ENCODE results near the gene METTL21A. TPM values are rescaled to one million over a fixed set of nuclear protein-coding genes. Genes with fewer than 3 reads are reported as not detected.

The METTL21A gene
- total and polyA plus RNA-seq, 2 donors, result 29.8 to 31.8 TPM

- Histone ChIP-seq H3K27me3 (ENCODE audit: control insufficient read depth in 2 of 2, insufficient read depth in 1 of 2, low read length in 1 of 2) (no peaks in the 10 kb centered on the region), H3K36me3 (ENCODE audit: control insufficient read depth in 2 of 2, insufficient read depth in 2 of 2, low read length in 1 of 2) (peaks cover 28 to 62% of the 10 kb centered on the region in 2 donors), H3K4me1 (ENCODE audit: control insufficient read depth in 2 of 2, insufficient read depth in 2 of 2, low read length in 2 of 2) (peaks cover 0 to 6% of the 10 kb centered on the region in 2 donors), H3K27ac (ENCODE audit: low read depth in 1 of 2, low read length in 1 of 2) (no peak overlapping the region), H3K9me3 (ENCODE audit: control insufficient read depth in 2 of 2, insufficient read depth in 1 of 2, low read length in 1 of 2) (no peaks in the 10 kb centered on the region), H3K4me3 (ENCODE audit: low read length in 2 of 2) (no peak overlapping the region)
- WGBS, result 97% methylated on average over 4 of the region's 4 CpGs
- DNase-seq (ENCODE audit: low read depth in 6 of 9, low spot score in 9 of 9), result no peak
These were observed 9.0 kb downstream of the METTL21A start for GRCh38 chr2:207616185-207616584.

- Histone ChIP-seq H3K27me3 (ENCODE audit: control insufficient read depth in 2 of 2, insufficient read depth in 1 of 2, low read length in 1 of 2) (no peaks in the 10 kb centered on the region), H3K4me3 (ENCODE audit: low read length in 2 of 2) (no peak overlapping the region), H3K4me1 (ENCODE audit: control insufficient read depth in 2 of 2, insufficient read depth in 2 of 2, low read length in 2 of 2) (no peaks in the 10 kb centered on the region), H3K9me3 (ENCODE audit: control insufficient read depth in 2 of 2, insufficient read depth in 1 of 2, low read length in 1 of 2) (no peaks in the 10 kb centered on the region), H3K36me3 (ENCODE audit: control insufficient read depth in 2 of 2, insufficient read depth in 2 of 2, low read length in 1 of 2) (peaks cover 24 to 53% of the 10 kb centered on the region in 2 donors), H3K27ac (ENCODE audit: low read depth in 1 of 2, low read length in 1 of 2) (no peak overlapping the region)
- WGBS, result 98% methylated on average over 2 of the region's 2 CpGs
- no peak for DNase-seq (ENCODE audit: low read depth in 6 of 9, low spot score in 9 of 9)
These were observed 10.4 kb downstream of the METTL21A start for GRCh38 chr2:207614824-207615223.

GRCh38 chr2:207612714-207613113 is 12.5 kb downstream of the METTL21A start:
- H3K27ac ChIP-seq (ENCODE audit: low read depth in 1 of 2, low read length in 1 of 2), result no peak overlapping the region

GRCh38 chr2:207606829-207607228 is 18.4 kb downstream of the METTL21A start:
- no peak for DNase-seq (ENCODE audit: low read depth in 6 of 9, low spot score in 9 of 9)
- no peak overlapping the region for H3K27ac ChIP-seq (ENCODE audit: low read depth in 1 of 2, low read length in 1 of 2)
- no peaks in the 10 kb centered on the region for H3K27me3 ChIP-seq (ENCODE audit: control insufficient read depth in 2 of 2, insufficient read depth in 1 of 2, low read length in 1 of 2)
- no peak overlapping the region for H3K4me3 ChIP-seq (ENCODE audit: low read length in 2 of 2)
- H3K36me3 ChIP-seq (ENCODE audit: control insufficient read depth in 2 of 2, insufficient read depth in 2 of 2, low read length in 1 of 2), result peaks cover 3 to 18% of the 10 kb centered on the region in 2 donors
- H3K9me3 ChIP-seq (ENCODE audit: control insufficient read depth in 2 of 2, insufficient read depth in 1 of 2, low read length in 1 of 2), result no peaks in the 10 kb centered on the region
- no peaks in the 10 kb centered on the region for H3K4me1 ChIP-seq (ENCODE audit: control insufficient read depth in 2 of 2, insufficient read depth in 2 of 2, low read length in 2 of 2)
- WGBS, result 98% methylated on average over 5 of the region's 5 CpGs

More at GRCh38 chr2:207612714-207613113, 12.5 kb downstream of the METTL21A start:
- peaks cover 20 to 47% of the 10 kb centered on the region in 2 donors for H3K36me3 ChIP-seq (ENCODE audit: control insufficient read depth in 2 of 2, insufficient read depth in 2 of 2, low read length in 1 of 2)
- no peak for DNase-seq (ENCODE audit: low read depth in 6 of 9, low spot score in 9 of 9)
- 98% methylated on average over 4 of the region's 4 CpGs for whole genome bisulfite sequencing
- no peaks in the 10 kb centered on the region for H3K9me3 ChIP-seq (ENCODE audit: control insufficient read depth in 2 of 2, insufficient read depth in 1 of 2, low read length in 1 of 2)
- H3K27me3 ChIP-seq (ENCODE audit: control insufficient read depth in 2 of 2, insufficient read depth in 1 of 2, low read length in 1 of 2), result no peaks in the 10 kb centered on the region
- no peak overlapping the region for H3K4me3 ChIP-seq (ENCODE audit: low read length in 2 of 2)
- H3K4me1 ChIP-seq (ENCODE audit: control insufficient read depth in 2 of 2, insufficient read depth in 2 of 2, low read length in 2 of 2), result no peaks in the 10 kb centered on the region

- Histone ChIP-seq H3K9me3 (ENCODE audit: control insufficient read depth in 2 of 2, insufficient read depth in 1 of 2, low read length in 1 of 2) (no peaks in the 10 kb centered on the region), H3K4me1 (ENCODE audit: control insufficient read depth in 2 of 2, insufficient read depth in 2 of 2, low read length in 2 of 2) (no peaks in the 10 kb centered on the region), H3K36me3 (ENCODE audit: control insufficient read depth in 2 of 2, insufficient read depth in 2 of 2, low read length in 1 of 2) (peaks cover 3 to 21% of the 10 kb centered on the region in 2 donors), H3K27me3 (ENCODE audit: control insufficient read depth in 2 of 2, insufficient read depth in 1 of 2, low read length in 1 of 2) (no peaks in the 10 kb centered on the region), H3K4me3 (ENCODE audit: low read length in 2 of 2) (no peak overlapping the region), H3K27ac (ENCODE audit: low read depth in 1 of 2, low read length in 1 of 2) (no peak overlapping the region)
- WGBS, result 99% methylated on average over 7 of the region's 7 CpGs
- DNase-seq (ENCODE audit: low read depth in 6 of 9, low spot score in 9 of 9), result no peak
These were observed 18.8 kb downstream of the METTL21A start for GRCh38 chr2:207606399-207606798.

- H3K9me3 ChIP-seq (ENCODE audit: control insufficient read depth in 2 of 2, insufficient read depth in 1 of 2, low read length in 1 of 2), result no peaks in the 10 kb centered on the region
- H3K27ac ChIP-seq (ENCODE audit: low read depth in 1 of 2, low read length in 1 of 2), result no peak overlapping the region
- DNase-seq (ENCODE audit: low read depth in 6 of 9, low spot score in 9 of 9), result no peak
- WGBS, result 97% methylated on average over 2 of the region's 2 CpGs
- no peaks in the 10 kb centered on the region for H3K4me1 ChIP-seq (ENCODE audit: control insufficient read depth in 2 of 2, insufficient read depth in 2 of 2, low read length in 2 of 2)
- no peak overlapping the region for H3K4me3 ChIP-seq (ENCODE audit: low read length in 2 of 2)
- no peaks in the 10 kb centered on the region for H3K27me3 ChIP-seq (ENCODE audit: control insufficient read depth in 2 of 2, insufficient read depth in 1 of 2, low read length in 1 of 2)
- peaks cover 0 to 31% of the 10 kb centered on the region in 2 donors for H3K36me3 ChIP-seq (ENCODE audit: control insufficient read depth in 2 of 2, insufficient read depth in 2 of 2, low read length in 1 of 2)
These were observed 21.7 kb downstream of the METTL21A start for GRCh38 chr2:207603486-207603885.

GRCh38 chr2:207601774-207602173 is 23.4 kb downstream of the METTL21A start:
- no peak overlapping the region for H3K27ac ChIP-seq (ENCODE audit: low read depth in 1 of 2, low read length in 1 of 2)
- H3K4me3 ChIP-seq (ENCODE audit: low read length in 2 of 2), result no peak overlapping the region
- H3K9me3 ChIP-seq (ENCODE audit: control insufficient read depth in 2 of 2, insufficient read depth in 1 of 2, low read length in 1 of 2), result no peaks in the 10 kb centered on the region
- no peak for DNase-seq (ENCODE audit: low read depth in 6 of 9, low spot score in 9 of 9)
- 100% methylated on average over 1 of the region's 1 CpG for WGBS
- H3K27me3 ChIP-seq (ENCODE audit: control insufficient read depth in 2 of 2, insufficient read depth in 1 of 2, low read length in 1 of 2), result no peaks in the 10 kb centered on the region
- peaks cover 5 to 36% of the 10 kb centered on the region in 2 donors for H3K36me3 ChIP-seq (ENCODE audit: control insufficient read depth in 2 of 2, insufficient read depth in 2 of 2, low read length in 1 of 2)
- H3K4me1 ChIP-seq (ENCODE audit: control insufficient read depth in 2 of 2, insufficient read depth in 2 of 2, low read length in 2 of 2), result no peaks in the 10 kb centered on the region

- Histone ChIP-seq H3K27me3 (ENCODE audit: control insufficient read depth in 2 of 2, insufficient read depth in 1 of 2, low read length in 1 of 2) (no peaks in the 10 kb centered on the region), H3K4me1 (ENCODE audit: control insufficient read depth in 2 of 2, insufficient read depth in 2 of 2, low read length in 2 of 2) (no peaks in the 10 kb centered on the region), H3K36me3 (ENCODE audit: control insufficient read depth in 2 of 2, insufficient read depth in 2 of 2, low read length in 1 of 2) (peaks cover 9 to 48% of the 10 kb centered on the region in 2 donors), H3K4me3 (ENCODE audit: low read length in 2 of 2) (no peak overlapping the region), H3K9me3 (ENCODE audit: control insufficient read depth in 2 of 2, insufficient read depth in 1 of 2, low read length in 1 of 2) (no peaks in the 10 kb centered on the region), H3K27ac (ENCODE audit: low read depth in 1 of 2, low read length in 1 of 2) (no peak overlapping the region)
- no peak for DNase-seq (ENCODE audit: low read depth in 6 of 9, low spot score in 9 of 9)
These were observed 25.0 kb downstream of the METTL21A start for GRCh38 chr2:207600231-207600630.

GRCh38 chr2:207599636-207600035 is 25.6 kb downstream of the METTL21A start:
- H3K27ac ChIP-seq (ENCODE audit: low read depth in 1 of 2, low read length in 1 of 2), result no peak overlapping the region
- no peaks in the 10 kb centered on the region for H3K27me3 ChIP-seq (ENCODE audit: control insufficient read depth in 2 of 2, insufficient read depth in 1 of 2, low read length in 1 of 2)
- H3K36me3 ChIP-seq (ENCODE audit: control insufficient read depth in 2 of 2, insufficient read depth in 2 of 2, low read length in 1 of 2), result peaks cover 10 to 50% of the 10 kb centered on the region in 2 donors
- H3K4me3 ChIP-seq (ENCODE audit: low read length in 2 of 2), result no peak overlapping the region
- H3K4me1 ChIP-seq (ENCODE audit: control insufficient read depth in 2 of 2, insufficient read depth in 2 of 2, low read length in 2 of 2), result no peaks in the 10 kb centered on the region
- no peak for DNase-seq (ENCODE audit: low read depth in 6 of 9, low spot score in 9 of 9)
- no peaks in the 10 kb centered on the region for H3K9me3 ChIP-seq (ENCODE audit: control insufficient read depth in 2 of 2, insufficient read depth in 1 of 2, low read length in 1 of 2)

- no peak for DNase-seq (ENCODE audit: low read depth in 6 of 9, low spot score in 9 of 9)
- Histone ChIP-seq H3K9me3 (ENCODE audit: control insufficient read depth in 2 of 2, insufficient read depth in 1 of 2, low read length in 1 of 2) (peaks cover 2 to 13% of the 10 kb centered on the region in 2 donors), H3K36me3 (ENCODE audit: control insufficient read depth in 2 of 2, insufficient read depth in 2 of 2, low read length in 1 of 2) (peaks cover 17 to 62% of the 10 kb centered on the region in 2 donors), H3K4me1 (ENCODE audit: control insufficient read depth in 2 of 2, insufficient read depth in 2 of 2, low read length in 2 of 2) (no peaks in the 10 kb centered on the region), H3K4me3 (ENCODE audit: low read length in 2 of 2) (no peak overlapping the region), H3K27me3 (ENCODE audit: control insufficient read depth in 2 of 2, insufficient read depth in 1 of 2, low read length in 1 of 2) (no peaks in the 10 kb centered on the region), H3K27ac (ENCODE audit: low read depth in 1 of 2, low read length in 1 of 2) (no peak overlapping the region)
- 92% methylated on average over 4 of the region's 4 CpGs for WGBS
These were observed 30.5 kb downstream of the METTL21A start for GRCh38 chr2:207594731-207595130.
